Measurements from ENCODE around the gene NTN5.
A peak's percentile ranks its signal among the peaks of the same experiment; 100 is the strongest.

NTN5 gene

GRCh38 chr19:48711106-48711662 is 38.4 kb upstream of the NTN5 start:
- no peak for DNase-seq (ENCODE audit: low spot score)
- TF ChIP-seq, protein P1, sequence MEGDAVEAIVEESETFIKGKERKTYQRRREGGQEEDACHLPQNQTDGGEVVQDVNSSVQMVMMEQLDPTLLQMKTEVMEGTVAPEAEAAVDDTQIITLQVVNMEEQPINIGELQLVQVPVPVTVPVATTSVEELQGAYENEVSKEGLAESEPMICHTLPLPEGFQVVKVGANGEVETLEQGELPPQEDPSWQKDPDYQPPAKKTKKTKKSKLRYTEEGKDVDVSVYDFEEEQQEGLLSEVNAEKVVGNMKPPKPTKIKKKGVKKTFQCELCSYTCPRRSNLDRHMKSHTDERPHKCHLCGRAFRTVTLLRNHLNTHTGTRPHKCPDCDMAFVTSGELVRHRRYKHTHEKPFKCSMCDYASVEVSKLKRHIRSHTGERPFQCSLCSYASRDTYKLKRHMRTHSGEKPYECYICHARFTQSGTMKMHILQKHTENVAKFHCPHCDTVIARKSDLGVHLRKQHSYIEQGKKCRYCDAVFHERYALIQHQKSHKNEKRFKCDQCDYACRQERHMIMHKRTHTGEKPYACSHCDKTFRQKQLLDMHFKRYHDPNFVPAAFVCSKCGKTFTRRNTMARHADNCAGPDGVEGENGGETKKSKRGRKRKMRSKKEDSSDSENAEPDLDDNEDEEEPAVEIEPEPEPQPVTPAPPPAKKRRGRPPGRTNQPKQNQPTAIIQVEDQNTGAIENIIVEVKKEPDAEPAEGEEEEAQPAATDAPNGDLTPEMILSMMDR (conservative IDR thresholded peaks at IDR 0.05; ENCODE audit: low read depth): no peak
- no peak overlapping the region for H3K27ac ChIP-seq
- POLR2A ChIA-PET (ENCODE audit: low non-redundant PET): no interaction called here
- CTCF ChIA-PET: no interaction called here

DNA sequence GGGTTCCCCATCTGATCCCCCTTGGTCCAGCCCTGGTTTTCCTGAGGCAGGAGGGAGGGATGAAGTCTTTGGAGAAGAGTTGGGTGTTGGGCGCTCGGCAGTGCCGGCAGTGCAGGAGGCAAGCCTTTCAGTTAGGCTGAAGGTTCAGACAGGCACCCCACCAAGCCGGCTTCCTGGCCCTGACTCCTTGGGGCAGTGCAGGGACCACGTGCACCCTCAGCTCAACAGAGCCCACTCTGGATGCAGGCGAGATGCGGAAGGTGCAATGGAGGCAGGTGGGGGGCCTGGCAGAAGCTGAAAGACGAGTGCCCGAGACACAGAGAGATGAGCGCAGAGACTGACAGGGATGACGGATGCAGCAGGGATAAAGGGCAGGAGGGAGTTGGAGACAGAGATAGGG is 35.7 kb upstream of the NTN5 start:
- TF ChIP-seq, protein P1 (conservative IDR thresholded peaks at IDR 0.05; ENCODE audit: low read depth): no peak
- no peak overlapping the region for H3K27ac ChIP-seq
- ChIA-PET POLR2A (ENCODE audit: low non-redundant PET) (no interaction called here), CTCF (interaction anchor here (0.5 kb wide), 1 partner anchor 235 kb away, joined by 3 read pairs; no protein-coding TSS in a partner anchor)
- no peak for DNase-seq (ENCODE audit: low spot score)

- POLR2A ChIA-PET (ENCODE audit: low non-redundant PET): interaction anchor here (0.6 kb wide), 1 partner anchor 13 kb away, joined by 6 read pairs; no protein-coding TSS in a partner anchor
- TF ChIP-seq, protein P1 (conservative IDR thresholded peaks at IDR 0.05; ENCODE audit: low read depth): no peak
These were observed 32.6 kb upstream of the NTN5 start for GRCh38 chr19:48705431-48705830.

GRCh38 chr19:48703316-48703715 is 30.5 kb upstream of the NTN5 start:
- ChIA-PET CTCF (no interaction called here), POLR2A (ENCODE audit: low non-redundant PET) (no interaction called here)
- TF ChIP-seq, protein P1 (conservative IDR thresholded peaks at IDR 0.05; ENCODE audit: low read depth): no peak
- DNase-seq (ENCODE audit: low spot score): no peak
- H3K27ac ChIP-seq: no peak overlapping the region

More at GRCh38 chr19:48705431-48705830, 32.6 kb upstream of the NTN5 start:
- CTCF ChIA-PET: no interaction called here
- no peak overlapping the region for H3K27ac ChIP-seq
- no peak for DNase-seq (ENCODE audit: low spot score)

GRCh38 chr19:48702701-48703100 is 29.9 kb upstream of the NTN5 start:
- TF ChIP-seq, protein P1 (conservative IDR thresholded peaks at IDR 0.05; ENCODE audit: low read depth): no peak
- no peak for DNase-seq (ENCODE audit: low spot score)
- POLR2A ChIA-PET (ENCODE audit: low non-redundant PET): no interaction called here
- H3K27ac ChIP-seq: no peak overlapping the region
- CTCF ChIA-PET: no interaction called here

- DNase-seq (ENCODE audit: low spot score): no peak
- ChIA-PET POLR2A (ENCODE audit: low non-redundant PET) (no interaction called here), CTCF (interaction anchor here (0.6 kb wide), 1 partner anchor 41 kb away, joined by 3 read pairs; no protein-coding TSS in a partner anchor)
- H3K27ac ChIP-seq: peak overlapping the region; percentile 66
- TF ChIP-seq, protein P1 (conservative IDR thresholded peaks at IDR 0.05; ENCODE audit: low read depth): no peak
These were observed 25.2 kb upstream of the NTN5 start for GRCh38 chr19:48698046-48698445.
